Measurements from ENCODE around the gene HES1. TPM values are rescaled to one million over a fixed set of nuclear protein-coding genes. Genes with fewer than 3 reads are reported as not detected.

HES1 gene
- total and polyA plus RNA-seq, 9 of the 15 experiments (the other 6 are each of a cell fraction or from before 2014, with no cell fraction given), result 3.4 to 37.0 (median 19.3) TPM

DNA sequence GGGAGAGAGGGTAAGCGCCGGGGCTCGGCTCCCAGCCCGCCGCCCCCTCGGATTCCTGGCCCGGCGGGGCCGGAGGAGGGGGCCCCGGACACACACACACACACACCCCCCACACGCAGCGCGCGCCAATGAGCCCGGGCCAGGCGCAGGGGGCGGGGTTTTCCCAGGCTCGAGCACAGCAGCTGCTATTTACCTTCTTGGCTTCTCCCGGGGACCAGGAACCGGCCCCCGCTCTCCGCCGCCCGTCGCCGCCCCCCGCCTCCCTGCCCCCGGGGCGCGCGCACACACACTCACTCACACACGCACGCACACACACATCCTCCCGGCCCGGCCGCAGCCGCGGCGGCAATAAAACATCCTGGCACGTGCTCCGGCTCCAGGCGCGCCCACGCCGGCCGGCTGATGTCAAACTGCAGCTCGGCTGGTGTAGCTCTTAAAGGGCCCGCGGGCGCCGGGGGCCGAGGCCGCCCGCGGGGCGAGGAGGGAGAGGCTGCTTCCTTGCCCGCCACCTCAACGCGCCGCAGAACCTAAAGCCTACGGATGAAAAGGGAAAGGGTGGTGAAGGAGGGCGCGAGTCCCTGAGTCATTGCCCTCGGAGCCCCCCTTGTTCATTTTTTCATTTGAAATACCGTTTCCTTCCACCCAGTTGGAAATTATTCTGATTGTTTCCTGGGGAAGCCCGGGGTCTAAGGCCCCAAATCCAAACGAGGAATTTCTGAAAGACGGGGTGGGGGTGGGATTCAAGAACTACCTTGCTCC lies 1.0 kb upstream of the HES1 start (continued):
- TF ChIP-seq, protein P1, sequence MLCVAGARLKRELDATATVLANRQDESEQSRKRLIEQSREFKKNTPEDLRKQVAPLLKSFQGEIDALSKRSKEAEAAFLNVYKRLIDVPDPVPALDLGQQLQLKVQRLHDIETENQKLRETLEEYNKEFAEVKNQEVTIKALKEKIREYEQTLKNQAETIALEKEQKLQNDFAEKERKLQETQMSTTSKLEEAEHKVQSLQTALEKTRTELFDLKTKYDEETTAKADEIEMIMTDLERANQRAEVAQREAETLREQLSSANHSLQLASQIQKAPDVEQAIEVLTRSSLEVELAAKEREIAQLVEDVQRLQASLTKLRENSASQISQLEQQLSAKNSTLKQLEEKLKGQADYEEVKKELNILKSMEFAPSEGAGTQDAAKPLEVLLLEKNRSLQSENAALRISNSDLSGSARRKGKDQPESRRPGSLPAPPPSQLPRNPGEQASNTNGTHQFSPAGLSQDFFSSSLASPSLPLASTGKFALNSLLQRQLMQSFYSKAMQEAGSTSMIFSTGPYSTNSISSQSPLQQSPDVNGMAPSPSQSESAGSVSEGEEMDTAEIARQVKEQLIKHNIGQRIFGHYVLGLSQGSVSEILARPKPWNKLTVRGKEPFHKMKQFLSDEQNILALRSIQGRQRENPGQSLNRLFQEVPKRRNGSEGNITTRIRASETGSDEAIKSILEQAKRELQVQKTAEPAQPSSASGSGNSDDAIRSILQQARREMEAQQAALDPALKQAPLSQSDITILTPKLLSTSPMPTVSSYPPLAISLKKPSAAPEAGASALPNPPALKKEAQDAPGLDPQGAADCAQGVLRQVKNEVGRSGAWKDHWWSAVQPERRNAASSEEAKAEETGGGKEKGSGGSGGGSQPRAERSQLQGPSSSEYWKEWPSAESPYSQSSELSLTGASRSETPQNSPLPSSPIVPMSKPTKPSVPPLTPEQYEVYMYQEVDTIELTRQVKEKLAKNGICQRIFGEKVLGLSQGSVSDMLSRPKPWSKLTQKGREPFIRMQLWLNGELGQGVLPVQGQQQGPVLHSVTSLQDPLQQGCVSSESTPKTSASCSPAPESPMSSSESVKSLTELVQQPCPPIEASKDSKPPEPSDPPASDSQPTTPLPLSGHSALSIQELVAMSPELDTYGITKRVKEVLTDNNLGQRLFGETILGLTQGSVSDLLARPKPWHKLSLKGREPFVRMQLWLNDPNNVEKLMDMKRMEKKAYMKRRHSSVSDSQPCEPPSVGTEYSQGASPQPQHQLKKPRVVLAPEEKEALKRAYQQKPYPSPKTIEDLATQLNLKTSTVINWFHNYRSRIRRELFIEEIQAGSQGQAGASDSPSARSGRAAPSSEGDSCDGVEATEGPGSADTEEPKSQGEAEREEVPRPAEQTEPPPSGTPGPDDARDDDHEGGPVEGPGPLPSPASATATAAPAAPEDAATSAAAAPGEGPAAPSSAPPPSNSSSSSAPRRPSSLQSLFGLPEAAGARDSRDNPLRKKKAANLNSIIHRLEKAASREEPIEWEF (CRISPR knock-in tag; IDR thresholded peaks at IDR 0.05), result no peak
- TF ChIP-seq BRCA1 (IDR thresholded peaks at IDR 0.05), result no peak
- TF ChIP-seq BRCA1 (CRISPR knock-in tag; IDR thresholded peaks at IDR 0.05), result no peak
- TF ChIP-seq NR4A1 (CRISPR knock-in tag; IDR thresholded peaks at IDR 0.05), result no peak
- no peak for TF ChIP-seq NR4A1 (tag; IDR thresholded peaks at IDR 0.05)
- no peak for TF ChIP-seq KDM5B (IDR thresholded peaks at IDR 0.05; ENCODE audit: insufficient replicate concordance, low read depth, low read length)
- TF ChIP-seq RFX1 (IDR thresholded peaks at IDR 0.05), result no peak
- no peak for TF ChIP-seq PRPF4 (IDR thresholded peaks at IDR 0.05; ENCODE audit: insufficient read depth, low read depth, low read length, poor library complexity, severe bottlenecking)
- peak; percentile 67; the same call in 1 of the 2 replicates for TF ChIP-seq ATF7 (IDR thresholded peaks at IDR 0.05)
- TF ChIP-seq ZNF23 (CRISPR knock-in tag; IDR thresholded peaks at IDR 0.05), result no peak
- TF ChIP-seq C11orf30 (IDR thresholded peaks at IDR 0.05; ENCODE audit: low read depth), result no peak
- TF ChIP-seq, protein P2, sequence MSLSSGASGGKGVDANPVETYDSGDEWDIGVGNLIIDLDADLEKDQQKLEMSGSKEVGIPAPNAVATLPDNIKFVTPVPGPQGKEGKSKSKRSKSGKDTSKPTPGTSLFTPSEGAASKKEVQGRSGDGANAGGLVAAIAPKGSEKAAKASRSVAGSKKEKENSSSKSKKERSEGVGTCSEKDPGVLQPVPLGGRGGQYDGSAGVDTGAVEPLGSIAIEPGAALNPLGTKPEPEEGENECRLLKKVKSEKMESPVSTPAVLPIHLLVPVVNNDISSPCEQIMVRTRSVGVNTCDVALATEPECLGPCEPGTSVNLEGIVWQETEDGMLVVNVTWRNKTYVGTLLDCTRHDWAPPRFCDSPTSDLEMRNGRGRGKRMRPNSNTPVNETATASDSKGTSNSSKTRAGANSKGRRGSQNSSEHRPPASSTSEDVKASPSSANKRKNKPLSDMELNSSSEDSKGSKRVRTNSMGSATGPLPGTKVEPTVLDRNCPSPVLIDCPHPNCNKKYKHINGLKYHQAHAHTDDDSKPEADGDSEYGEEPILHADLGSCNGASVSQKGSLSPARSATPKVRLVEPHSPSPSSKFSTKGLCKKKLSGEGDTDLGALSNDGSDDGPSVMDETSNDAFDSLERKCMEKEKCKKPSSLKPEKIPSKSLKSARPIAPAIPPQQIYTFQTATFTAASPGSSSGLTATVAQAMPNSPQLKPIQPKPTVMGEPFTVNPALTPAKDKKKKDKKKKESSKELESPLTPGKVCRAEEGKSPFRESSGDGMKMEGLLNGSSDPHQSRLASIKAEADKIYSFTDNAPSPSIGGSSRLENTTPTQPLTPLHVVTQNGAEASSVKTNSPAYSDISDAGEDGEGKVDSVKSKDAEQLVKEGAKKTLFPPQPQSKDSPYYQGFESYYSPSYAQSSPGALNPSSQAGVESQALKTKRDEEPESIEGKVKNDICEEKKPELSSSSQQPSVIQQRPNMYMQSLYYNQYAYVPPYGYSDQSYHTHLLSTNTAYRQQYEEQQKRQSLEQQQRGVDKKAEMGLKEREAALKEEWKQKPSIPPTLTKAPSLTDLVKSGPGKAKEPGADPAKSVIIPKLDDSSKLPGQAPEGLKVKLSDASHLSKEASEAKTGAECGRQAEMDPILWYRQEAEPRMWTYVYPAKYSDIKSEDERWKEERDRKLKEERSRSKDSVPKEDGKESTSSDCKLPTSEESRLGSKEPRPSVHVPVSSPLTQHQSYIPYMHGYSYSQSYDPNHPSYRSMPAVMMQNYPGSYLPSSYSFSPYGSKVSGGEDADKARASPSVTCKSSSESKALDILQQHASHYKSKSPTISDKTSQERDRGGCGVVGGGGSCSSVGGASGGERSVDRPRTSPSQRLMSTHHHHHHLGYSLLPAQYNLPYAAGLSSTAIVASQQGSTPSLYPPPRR (CRISPR knock-in tag; IDR thresholded peaks at IDR 0.05; ENCODE audit: borderline replicate concordance), result no peak; the same call in 1 of the 2 replicates
- no peak for TF ChIP-seq IFI16 (CRISPR knock-in tag; IDR thresholded peaks at IDR 0.05)
- TF ChIP-seq JUN (IDR thresholded peaks at IDR 0.05; ENCODE audit: borderline replicate concordance, low read depth, low read length), result peak; percentile 62; the same call in 1 of the 2 replicates
- no peak for TF ChIP-seq JUN (CRISPR knock-in tag; IDR thresholded peaks at IDR 0.05; ENCODE audit: borderline replicate concordance)
- TF ChIP-seq MXI1 (IDR thresholded peaks at IDR 0.05; ENCODE audit: low read depth, low read length), result peak; percentile 88
- TF ChIP-seq CC2D1A (IDR thresholded peaks at IDR 0.05), result no peak
